Activated CD4-positive, alpha-beta memory T cell treated with anti-CD3 and anti-CD28 coated beads, Interleukin-2, amount 10 ng/mL, durations not matched to agents 7 days and 5 days (primary cell): ENCODE measurements around the gene IFT122. TPM values are rescaled to one million over a fixed set of nuclear protein-coding genes. Genes with fewer than 3 reads are reported as not detected.
"Not testable (repeated sequence)": the region's sequence is repeated elsewhere in the genome, so short reads cannot be mapped to it uniquely, and the experiment has no call there.

Source experiments
- CTCF ChIA-PET: fragments of 350-600 bp; sonication (Branson Sonifier 250); formaldehyde crosslinking; loops from one replicate; lab custom pipeline; 2021; ENCODE audit warnings: antibody characterized with exemption, inconsistent platforms; lab: Charles Lee
- POLR2A ChIA-PET: fragments of 350-600 bp; sonication (Branson Sonifier 250); formaldehyde crosslinking; loops from one replicate; lab custom pipeline; 2021; ENCODE audit warnings: antibody characterized with exemption; lab: Charles Lee
- DNase-seq: peaks from one replicate; pipeline ENCODE4 v3.0.0-alpha.2; 2020
- H3K27ac Mint-ChIP-seq: one replicate; pipeline ENCODE4 v1.8.0; 2021; ENCODE audit warnings: mild to moderate bottlenecking, mixed read lengths
- H3K27me3 Mint-ChIP-seq: one replicate; pipeline ENCODE4 v1.8.0; 2021; ENCODE audit warnings: mixed read lengths
- H3K36me3 Mint-ChIP-seq: one replicate; pipeline ENCODE4 v1.8.0; 2021; ENCODE audit warnings: low read depth, mixed read lengths
- H3K4me1 Mint-ChIP-seq: one replicate; pipeline ENCODE4 v1.8.0; 2021; ENCODE audit warnings: mixed read lengths
- H3K4me3 Mint-ChIP-seq: one replicate; pipeline ENCODE4 v1.8.0; 2021; ENCODE audit warnings: mild to moderate bottlenecking, mixed read lengths
- H3K9me3 Mint-ChIP-seq: one replicate; pipeline ENCODE4 v1.8.0; 2021; ENCODE audit warnings: mixed read lengths
- total RNA-seq, 2 experiments: library from RNA; stranded (reverse); gene quantifications; one replicate each; pipeline ENCODE4 v1.2.3, GENCODE V29; 2021

The IFT122 gene, protein sequence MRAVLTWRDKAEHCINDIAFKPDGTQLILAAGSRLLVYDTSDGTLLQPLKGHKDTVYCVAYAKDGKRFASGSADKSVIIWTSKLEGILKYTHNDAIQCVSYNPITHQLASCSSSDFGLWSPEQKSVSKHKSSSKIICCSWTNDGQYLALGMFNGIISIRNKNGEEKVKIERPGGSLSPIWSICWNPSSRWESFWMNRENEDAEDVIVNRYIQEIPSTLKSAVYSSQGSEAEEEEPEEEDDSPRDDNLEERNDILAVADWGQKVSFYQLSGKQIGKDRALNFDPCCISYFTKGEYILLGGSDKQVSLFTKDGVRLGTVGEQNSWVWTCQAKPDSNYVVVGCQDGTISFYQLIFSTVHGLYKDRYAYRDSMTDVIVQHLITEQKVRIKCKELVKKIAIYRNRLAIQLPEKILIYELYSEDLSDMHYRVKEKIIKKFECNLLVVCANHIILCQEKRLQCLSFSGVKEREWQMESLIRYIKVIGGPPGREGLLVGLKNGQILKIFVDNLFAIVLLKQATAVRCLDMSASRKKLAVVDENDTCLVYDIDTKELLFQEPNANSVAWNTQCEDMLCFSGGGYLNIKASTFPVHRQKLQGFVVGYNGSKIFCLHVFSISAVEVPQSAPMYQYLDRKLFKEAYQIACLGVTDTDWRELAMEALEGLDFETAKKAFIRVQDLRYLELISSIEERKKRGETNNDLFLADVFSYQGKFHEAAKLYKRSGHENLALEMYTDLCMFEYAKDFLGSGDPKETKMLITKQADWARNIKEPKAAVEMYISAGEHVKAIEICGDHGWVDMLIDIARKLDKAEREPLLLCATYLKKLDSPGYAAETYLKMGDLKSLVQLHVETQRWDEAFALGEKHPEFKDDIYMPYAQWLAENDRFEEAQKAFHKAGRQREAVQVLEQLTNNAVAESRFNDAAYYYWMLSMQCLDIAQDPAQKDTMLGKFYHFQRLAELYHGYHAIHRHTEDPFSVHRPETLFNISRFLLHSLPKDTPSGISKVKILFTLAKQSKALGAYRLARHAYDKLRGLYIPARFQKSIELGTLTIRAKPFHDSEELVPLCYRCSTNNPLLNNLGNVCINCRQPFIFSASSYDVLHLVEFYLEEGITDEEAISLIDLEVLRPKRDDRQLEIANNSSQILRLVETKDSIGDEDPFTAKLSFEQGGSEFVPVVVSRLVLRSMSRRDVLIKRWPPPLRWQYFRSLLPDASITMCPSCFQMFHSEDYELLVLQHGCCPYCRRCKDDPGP
- 10 to 100 TPM; 22.6 to 22.8 TPM for total RNA-seq

DNA sequence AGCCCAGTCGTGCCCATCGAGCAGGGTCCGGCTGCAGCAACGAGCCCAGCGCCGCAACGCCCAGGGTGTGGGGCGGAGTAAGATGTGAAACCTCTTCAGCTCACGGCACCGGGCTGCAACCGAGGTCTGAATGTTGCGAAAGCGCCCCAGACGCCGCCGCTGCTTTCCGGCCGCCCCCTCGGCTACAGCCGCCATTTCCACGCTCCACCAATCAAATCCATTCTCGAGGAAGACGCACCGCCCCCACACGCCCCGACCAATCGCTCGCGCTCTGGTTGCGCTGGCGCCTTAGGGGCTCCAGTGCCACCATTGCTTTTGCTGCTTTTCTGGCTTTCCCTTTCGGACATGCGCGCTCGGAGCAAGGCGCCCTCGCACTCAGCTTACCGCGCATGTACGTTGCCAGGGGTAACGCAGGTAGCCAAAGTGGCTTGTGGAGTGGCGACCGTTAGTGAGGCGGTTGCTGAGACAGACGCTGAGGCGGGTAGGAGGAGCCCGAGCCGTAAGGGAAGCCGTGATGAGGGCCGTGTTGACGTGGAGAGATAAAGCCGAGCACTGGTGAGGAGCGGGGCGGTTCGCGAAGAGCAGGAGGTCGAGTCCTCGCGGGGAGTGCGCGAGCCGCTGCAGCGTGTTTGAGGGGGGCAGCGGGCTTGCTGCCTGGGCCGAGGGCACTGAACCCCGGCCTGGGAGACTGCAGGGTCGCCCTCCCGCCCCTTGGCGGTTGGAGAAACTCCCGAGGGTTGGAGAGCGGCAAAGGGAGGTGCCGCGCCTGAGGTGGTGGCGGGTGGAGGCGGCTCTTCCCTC, at the start of gene IFT122, which contains the start of gene MBD4:
IFT122 (plus strand) TSS at position 408 of the 801 bp plus-strand sequence; CDS start at position 515, 107 bp downstream.
MBD4 (minus strand) TSS at position 132 of the 801 bp plus-strand sequence; CDS start at position 17, 115 bp downstream.
- Mint-ChIP-seq H3K4me3 (peak within 1 kb of the TSS; percentile 87), H3K9me3 (no peaks in the 10 kb centered on the region), H3K36me3 (peaks cover 39% of the 10 kb centered on the region), H3K27me3 (no peaks in the 10 kb centered on the region), H3K27ac (peak within 1 kb of the TSS; percentile 94), H3K4me1 (peaks cover 66% of the 10 kb centered on the region)
- POLR2A ChIA-PET: interaction anchor here (0.7 to 6.0 kb wide), 24 partner anchors 10 to 790 kb away, joined by 3 to 76 read pairs (median 5); partner anchors contain the start of genes ACAD9, EFCAB12, RAB43 and RPN1
- peak; percentile 100 for DNase-seq
- CTCF ChIA-PET: interaction anchor here (0.8 to 2.7 kb wide), 6 partner anchors 12 to 124 kb away, joined by 3 to 17 read pairs (median 5); a partner anchor contains a TSS

DNA sequence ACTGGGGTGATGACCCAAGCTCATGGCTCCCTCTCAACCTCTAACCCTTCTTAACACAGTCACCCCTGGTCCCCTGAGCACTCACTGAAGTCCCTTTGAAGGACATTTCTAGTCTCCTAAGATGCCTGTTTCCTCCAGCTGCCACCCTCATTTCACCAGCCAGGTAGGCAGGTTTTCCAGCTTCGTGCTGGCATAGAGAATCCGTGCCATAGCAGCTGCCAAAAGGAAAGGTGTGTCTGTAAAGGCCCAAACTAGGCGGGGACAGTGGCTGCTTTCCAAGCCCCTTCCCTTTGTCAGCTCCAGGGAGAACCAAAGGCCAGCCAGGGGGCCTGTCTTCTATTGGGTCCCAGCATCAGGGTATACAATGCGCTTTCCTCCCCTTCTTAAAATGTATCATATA, 48.4 kb upstream of the IFT122 start:
- H3K27me3 Mint-ChIP-seq, H3K4me3 Mint-ChIP-seq, H3K27ac Mint-ChIP-seq, CTCF ChIA-PET, H3K4me1 Mint-ChIP-seq, H3K9me3 Mint-ChIP-seq, DNase-seq: not testable (repeated sequence)
- peaks cover 67% of the 10 kb centered on the region for H3K36me3 Mint-ChIP-seq
- POLR2A ChIA-PET: interaction anchor here (1.1 to 1.4 kb wide), 2 partner anchors 8 to 76 kb away, joined by 3 read pairs; a partner anchor contains a TSS

DNA sequence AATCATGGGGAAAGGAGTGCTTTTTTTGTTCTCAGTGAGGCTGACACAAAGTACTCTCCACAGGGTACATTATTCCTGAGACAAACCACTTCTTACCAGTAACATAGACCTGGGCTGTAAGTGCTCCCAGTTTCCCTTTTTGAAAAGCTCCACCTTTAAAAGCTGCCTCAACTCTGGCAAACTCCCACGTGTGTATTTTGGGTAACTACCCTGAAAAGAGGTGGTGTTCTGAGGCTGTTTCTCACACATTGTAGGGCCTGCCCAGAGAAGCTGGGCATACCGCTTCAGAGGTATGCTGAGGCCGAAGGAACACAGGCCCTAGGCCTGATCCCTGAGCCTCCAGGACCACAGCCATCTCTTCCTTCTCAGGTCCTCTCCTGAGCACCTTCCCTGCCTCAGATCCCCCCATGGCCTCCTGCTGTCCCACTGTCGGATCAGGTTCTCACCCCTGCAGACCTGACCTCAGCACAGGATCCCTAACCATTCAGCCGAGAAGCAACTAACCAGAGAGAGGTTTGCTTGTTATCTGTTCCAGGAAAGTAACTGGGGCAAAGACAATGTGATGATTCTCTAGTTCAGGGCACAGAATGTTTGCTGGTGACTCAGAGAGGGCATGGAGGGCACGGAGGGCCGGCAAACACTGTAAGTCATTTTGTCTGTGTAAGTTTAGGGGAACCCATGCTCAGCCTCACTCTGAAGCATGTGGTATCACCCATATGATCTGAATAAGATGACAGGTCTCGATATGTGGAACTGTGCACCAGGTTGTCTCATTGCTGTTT, 47.7 kb upstream of the IFT122 start:
- H3K4me3 Mint-ChIP-seq, H3K27me3 Mint-ChIP-seq, CTCF ChIA-PET, H3K27ac Mint-ChIP-seq, H3K9me3 Mint-ChIP-seq, DNase-seq, POLR2A ChIA-PET: not testable (repeated sequence)
- Mint-ChIP-seq H3K4me1 (peaks cover 16% of the 10 kb centered on the region), H3K36me3 (peaks cover 66% of the 10 kb centered on the region)

DNA sequence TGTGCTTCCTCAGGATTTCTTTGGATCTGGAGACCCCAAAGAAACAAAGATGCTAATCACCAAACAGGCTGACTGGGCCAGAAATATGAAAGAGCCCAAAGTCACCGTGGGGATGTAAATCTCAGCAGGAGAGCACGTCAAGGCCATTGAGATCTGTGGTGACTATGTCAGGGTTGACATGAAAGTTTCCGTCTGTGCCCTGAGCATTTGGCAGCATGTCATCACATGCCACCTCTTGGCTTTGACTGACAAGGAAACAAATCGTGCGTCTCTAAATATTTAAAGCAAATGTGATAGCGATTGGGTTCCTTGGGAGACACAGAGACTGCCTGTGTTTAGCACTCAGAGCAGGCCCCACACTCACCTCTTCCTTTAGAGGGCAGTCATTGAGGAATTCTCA, 46.8 kb upstream of the IFT122 start:
- no peak overlapping the region for H3K4me3 Mint-ChIP-seq
- no peak overlapping the region for H3K27ac Mint-ChIP-seq
- no peaks in the 10 kb centered on the region for H3K9me3 Mint-ChIP-seq
- H3K4me1 Mint-ChIP-seq: peaks cover 25% of the 10 kb centered on the region
- peaks cover 61% of the 10 kb centered on the region for H3K36me3 Mint-ChIP-seq
- no peaks in the 10 kb centered on the region for H3K27me3 Mint-ChIP-seq
- ChIA-PET POLR2A (no interaction called here), CTCF (no interaction called here)
- DNase-seq: no peak

DNA sequence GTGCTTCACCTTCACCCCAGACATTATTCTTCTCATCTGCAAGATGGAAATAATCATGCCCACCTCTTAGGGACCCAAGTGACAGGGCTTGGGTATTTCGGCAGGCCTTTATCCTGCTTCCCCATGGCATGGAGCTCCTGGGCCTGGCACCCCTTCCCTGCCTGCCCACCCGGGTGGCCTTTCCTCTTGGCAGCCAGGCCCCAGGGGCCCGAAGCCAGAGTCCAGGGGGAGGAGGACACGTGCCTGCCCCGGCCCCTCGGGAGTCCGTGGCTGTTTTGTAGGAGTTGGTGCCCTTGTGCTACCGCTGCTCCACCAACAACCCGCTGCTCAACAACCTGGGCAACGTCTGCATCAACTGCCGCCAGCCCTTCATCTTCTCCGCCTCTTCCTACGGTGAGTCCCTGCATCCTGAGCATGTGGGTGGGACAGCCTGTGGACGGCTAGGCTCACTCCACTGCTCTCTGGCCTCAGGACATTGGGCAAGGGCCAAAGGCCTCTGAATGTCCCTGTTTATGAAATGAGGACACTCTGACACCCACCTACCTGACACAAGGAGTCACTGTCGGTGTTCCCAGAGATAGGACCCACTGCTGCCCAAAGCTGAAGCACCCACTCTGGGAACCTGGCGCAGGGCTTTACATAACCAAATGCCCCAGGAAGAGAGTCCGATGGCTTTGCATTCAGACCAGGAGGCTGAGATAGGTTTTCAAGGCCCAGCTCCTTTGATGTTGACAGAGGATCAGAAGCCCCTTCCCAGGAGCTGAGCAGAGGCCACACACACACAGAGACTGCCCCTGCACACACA, 46.1 kb upstream of the IFT122 start:
- DNase-seq, POLR2A ChIA-PET, H3K4me3 Mint-ChIP-seq, H3K9me3 Mint-ChIP-seq, H3K27me3 Mint-ChIP-seq, H3K27ac Mint-ChIP-seq, CTCF ChIA-PET: not testable (repeated sequence)
- peaks cover 58% of the 10 kb centered on the region for H3K36me3 Mint-ChIP-seq
- H3K4me1 Mint-ChIP-seq: peaks cover 31% of the 10 kb centered on the region

DNA sequence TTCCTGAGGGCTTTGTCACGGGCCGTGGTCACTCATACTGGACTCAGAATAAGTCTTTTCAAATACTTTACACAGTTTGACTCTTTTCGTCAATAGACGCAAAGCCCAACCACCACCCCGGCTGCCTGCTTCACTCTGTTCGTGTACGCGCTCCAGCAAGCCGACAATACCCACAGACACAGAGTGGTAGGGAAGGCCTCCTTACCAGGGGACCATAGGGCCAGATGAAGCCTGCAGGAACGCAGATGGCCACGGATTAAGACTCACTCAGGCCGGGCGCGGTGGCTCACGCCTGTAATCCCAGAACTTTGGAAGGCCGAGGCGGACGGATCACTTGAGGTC, 41.2 kb upstream of the IFT122 start:
- Mint-ChIP-seq H3K27me3 (no peaks in the 10 kb centered on the region), H3K9me3 (no peaks in the 10 kb centered on the region), H3K4me3 (peak overlapping the region; percentile 98), H3K36me3 (peaks cover 28% of the 10 kb centered on the region), H3K27ac (peak overlapping the region; percentile 94), H3K4me1 (peaks cover 41% of the 10 kb centered on the region)
- peak; percentile 24 for DNase-seq
- ChIA-PET CTCF (interaction anchor here (0.7 to 3.2 kb wide), 7 partner anchors 11 to 429 kb away, joined by 3 to 22 read pairs (median 8); partner anchors contain the start of genes IFT122 and MBD4), POLR2A (interaction anchor here (1.8 to 2.2 kb wide), 3 partner anchors 42 to 120 kb away, joined by 5 to 18 read pairs (median 7); partner anchors contain the start of genes HMCES, IFT122 and MBD4)

DNA sequence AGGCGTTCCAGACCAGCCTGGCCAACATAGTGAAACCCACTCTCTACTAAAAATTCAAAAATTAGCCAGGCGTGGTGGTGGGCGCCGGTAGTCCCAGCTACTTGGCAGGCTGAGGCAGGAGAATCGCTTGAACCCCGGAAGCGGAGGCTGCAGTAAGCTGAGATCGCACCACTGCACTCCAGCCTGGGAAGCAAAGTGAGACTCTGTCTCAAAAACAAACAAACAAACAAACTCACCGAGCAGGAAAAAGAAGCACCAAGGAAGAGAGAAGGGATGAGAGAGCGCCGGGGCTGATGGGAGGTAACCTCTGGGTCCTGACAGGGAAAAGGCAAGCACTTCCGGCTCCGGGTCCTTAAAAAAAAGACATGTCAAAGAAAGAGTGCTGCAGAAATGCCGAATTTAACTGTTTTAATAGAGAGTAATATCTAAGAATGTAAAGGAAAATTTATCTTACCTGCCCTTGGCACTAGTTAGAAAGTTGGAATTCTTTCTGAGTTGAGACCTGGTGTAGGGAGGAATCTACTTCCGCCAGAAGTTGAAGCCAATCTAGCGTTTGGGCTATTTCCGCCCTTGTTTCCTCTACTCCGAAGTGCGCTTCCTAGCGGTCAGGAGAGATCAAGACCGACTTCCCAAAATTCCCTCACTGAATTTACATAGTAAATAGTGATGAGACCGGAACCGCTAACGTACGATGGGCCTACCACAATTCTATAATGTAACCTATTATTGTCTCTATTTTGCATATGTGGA, 40.7 kb upstream of the IFT122 start:
- H3K4me1 Mint-ChIP-seq: peaks cover 41% of the 10 kb centered on the region
- POLR2A ChIA-PET: interaction anchor here (0.9 to 2.2 kb wide), 11 partner anchors 8 to 120 kb away, joined by 3 to 18 read pairs (median 3); partner anchors contain the start of genes HMCES, IFT122 and MBD4
- peak overlapping the region; percentile 94 for H3K27ac Mint-ChIP-seq

DNA sequence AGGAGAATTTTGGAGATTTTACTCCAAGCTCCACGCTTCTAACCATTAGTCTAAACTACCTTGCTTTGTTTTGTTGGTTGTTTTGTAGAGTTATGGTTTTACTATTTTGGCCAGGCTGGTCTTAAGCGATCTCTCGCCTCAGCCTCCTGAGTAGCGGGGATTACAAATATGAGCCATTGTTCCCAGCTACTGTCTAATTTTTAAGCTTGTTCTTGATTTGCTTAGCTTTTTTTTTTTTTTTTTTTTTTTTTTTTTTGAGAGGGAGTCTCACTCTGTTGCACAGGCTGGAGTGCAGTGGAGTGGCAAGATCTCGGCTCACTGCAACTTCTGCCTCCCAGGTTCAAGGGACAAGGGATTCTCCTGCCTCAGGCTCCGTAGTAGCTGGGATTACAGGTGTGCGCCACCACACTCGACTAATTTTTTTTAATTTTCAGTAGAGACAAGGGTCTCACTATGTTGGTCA, 40.1 kb upstream of the IFT122 start:
- CTCF ChIA-PET: interaction anchor here (0.6 to 3.2 kb wide), 24 partner anchors 9 to 433 kb away, joined by 3 to 22 read pairs (median 4); partner anchors contain the start of genes EFCAB12, IFT122 and MBD4
- Mint-ChIP-seq H3K9me3 (no peaks in the 10 kb centered on the region), H3K36me3 (peaks cover 23% of the 10 kb centered on the region), H3K27me3 (no peaks in the 10 kb centered on the region), H3K4me3 (peak overlapping the region; percentile 98), H3K4me1 (peaks cover 39% of the 10 kb centered on the region), H3K27ac (peak overlapping the region; percentile 94)
- POLR2A ChIA-PET: interaction anchor here (0.9 to 2.2 kb wide), 10 partner anchors 9 to 121 kb away, joined by 3 to 18 read pairs (median 3); partner anchors contain the start of genes HMCES, IFT122 and MBD4
- no peak for DNase-seq

More for the DNA sequence above, 40.7 kb upstream of the IFT122 start:
- H3K36me3 Mint-ChIP-seq: peaks cover 28% of the 10 kb centered on the region
- H3K27me3 Mint-ChIP-seq: no peaks in the 10 kb centered on the region
- H3K9me3 Mint-ChIP-seq: no peaks in the 10 kb centered on the region
- peak overlapping the region; percentile 98 for H3K4me3 Mint-ChIP-seq
- DNase-seq: peak; percentile 77
- CTCF ChIA-PET: interaction anchor here (0.6 to 3.2 kb wide), 25 partner anchors 9 to 433 kb away, joined by 3 to 22 read pairs (median 4); partner anchors contain the start of genes EFCAB12, IFT122 and MBD4

DNA sequence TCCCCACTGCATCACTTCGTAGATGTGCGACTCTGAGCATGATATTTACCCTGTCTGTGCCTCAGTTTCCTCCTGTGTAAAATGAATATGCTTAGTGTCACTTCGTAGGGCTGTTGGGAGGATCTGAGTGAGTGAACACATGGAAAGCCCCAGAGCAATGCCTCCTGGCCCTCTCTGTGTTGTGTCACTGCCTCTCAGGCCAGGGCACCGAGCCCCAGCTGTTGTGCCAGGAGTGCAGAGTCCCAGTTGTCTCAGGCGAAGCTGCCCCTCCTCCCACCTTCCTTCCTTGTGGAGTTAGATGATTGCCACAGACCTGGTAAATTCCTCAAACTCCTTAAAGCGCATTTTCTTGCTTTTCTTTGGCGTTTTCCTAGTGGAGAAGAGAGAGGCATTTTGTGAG, 37.8 kb upstream of the IFT122 start:
- H3K9me3 Mint-ChIP-seq: no peaks in the 10 kb centered on the region
- POLR2A ChIA-PET: no interaction called here
- H3K4me3 Mint-ChIP-seq: no peak overlapping the region
- H3K27ac Mint-ChIP-seq: no peak overlapping the region
- H3K36me3 Mint-ChIP-seq: peaks cover 7% of the 10 kb centered on the region
- H3K4me1 Mint-ChIP-seq: peaks cover 25% of the 10 kb centered on the region
- CTCF ChIA-PET: no interaction called here
- no peaks in the 10 kb centered on the region for H3K27me3 Mint-ChIP-seq
- no peak for DNase-seq
